GM23338 (cell line): Measurements from ENCODE around the gene LTB. TPM values are rescaled to one million over a fixed set of nuclear protein-coding genes. Genes with fewer than 3 reads are reported as not detected.

Experiments
- ATAC-seq: fragments of 200-7000 bp; cut with Tn5 transposase; 3 replicates; pipeline ENCODE4 v1.9.1; 2020
- DNase-seq: peaks from one replicate; pipeline ENCODE4 v3.0.0-alpha.2; 2015; ENCODE audit warnings: low spot score
- H2AFZ ChIP-seq: fragments of 200-600 bp; sonication (generic); 2 replicates; pipeline ENCODE4 v1.8.0; 2016; ENCODE audit warnings: antibody characterized with exemption, mild to moderate bottlenecking, moderate library complexity
- H3F3A ChIP-seq: fragments of 200-600 bp; sonication (generic); replicated peaks from 2 replicates; pipeline ENCODE4 v1.8.0; 2017; ENCODE audit warnings: antibody characterized with exemption, mixed run types, low read depth
- H3K27ac ChIP-seq: fragments of 200-600 bp; sonication (generic); 2 replicates; pipeline ENCODE4 v1.6.1; 2016; ENCODE audit warnings: low read depth
- H3K27me3 ChIP-seq: fragments of 200-600 bp; sonication (generic); 2 replicates; pipeline ENCODE4 v1.8.0; 2016; ENCODE audit warnings: mild to moderate bottlenecking, mixed run types, moderate library complexity; ENCODE audit not compliant: insufficient read depth
- H3K36me3 ChIP-seq: fragments of 200-600 bp; sonication (generic); 2 replicates; pipeline ENCODE4 v1.8.0; 2016; ENCODE audit warnings: mild to moderate bottlenecking; ENCODE audit not compliant: insufficient read depth
- H3K4me1 ChIP-seq: fragments of 200-600 bp; sonication (generic); 2 replicates; pipeline ENCODE4 v1.8.0; 2016; ENCODE audit warnings: mild to moderate bottlenecking, moderate library complexity; ENCODE audit not compliant: insufficient read depth
- H3K4me2 ChIP-seq: fragments of 200-600 bp; sonication (generic); 2 replicates; pipeline ENCODE4 v1.7.1; 2017; ENCODE audit warnings: mixed run types
- H3K4me3 ChIP-seq: fragments of 200-600 bp; sonication (generic); 2 replicates; pipeline ENCODE4 v1.6.1; 2016; ENCODE audit warnings: mixed run types
- H3K79me2 ChIP-seq: fragments of 200-600 bp; sonication (generic); replicated peaks from 2 replicates; pipeline ENCODE4 v1.8.0; 2017; ENCODE audit warnings: mild to moderate bottlenecking; ENCODE audit not compliant: insufficient read depth
- H3K9me2 ChIP-seq: fragments of 200-600 bp; sonication (generic); 2 replicates; pipeline ENCODE4 v1.8.0; 2017; ENCODE audit not compliant: insufficient read depth
- H4K20me1 ChIP-seq: fragments of 200-600 bp; sonication (generic); replicated peaks from 2 replicates; pipeline ENCODE4 v1.8.0; 2017; ENCODE audit warnings: mild to moderate bottlenecking; ENCODE audit not compliant: insufficient read depth
- H3K27ac Mint-ChIP-seq: 2 replicates; pipeline ENCODE4 v1.8.0; 2020; ENCODE audit warnings: inconsistent platforms, mild to moderate bottlenecking, moderate library complexity, mixed read lengths
- H3K27me3 Mint-ChIP-seq: 3 replicates; pipeline ENCODE4 v1.8.0; 2022; ENCODE audit warnings: low read depth, mild to moderate bottlenecking, moderate library complexity, mixed read lengths, inconsistent platforms; ENCODE audit not compliant: insufficient read depth, poor library complexity
- H3K36me3 Mint-ChIP-seq: 3 replicates; pipeline ENCODE4 v1.8.0; 2021; ENCODE audit warnings: low read depth, mild to moderate bottlenecking, inconsistent platforms, moderate library complexity, mixed read lengths
- H3K4me1 Mint-ChIP-seq: 3 replicates; pipeline ENCODE4 v1.8.0; 2020; ENCODE audit warnings: mild to moderate bottlenecking, inconsistent platforms, mixed read lengths
- H3K4me3 Mint-ChIP-seq: 3 replicates; pipeline ENCODE4 v1.8.0; 2021; ENCODE audit warnings: moderate library complexity, mild to moderate bottlenecking, inconsistent platforms, mixed read lengths
- H3K9me3 Mint-ChIP-seq: 3 replicates; pipeline ENCODE4 v1.8.0; 2020; ENCODE audit warnings: moderate library complexity, mild to moderate bottlenecking, inconsistent platforms, mixed read lengths
- EZH2phosphoT487 ChIP-seq: fragments of 200-600 bp; sonication (generic); IDR thresholded peaks from one replicate; pipeline ENCODE4 v1.8.1; 2018; ENCODE audit warnings: antibody characterized with exemption; ENCODE audit not compliant: unreplicated experiment
- JUNB ChIP-seq: IDR thresholded peaks from one replicate; pipeline ENCODE4 v1.6.1; 2016; ENCODE audit warnings: antibody characterized with exemption; ENCODE audit not compliant: unreplicated experiment
- POLR2AphosphoS5 ChIP-seq: IDR thresholded peaks from 2 replicates; pipeline ENCODE4 v1.6.1; 2016; ENCODE audit warnings: antibody characterized with exemption, low read depth
- STAT1 ChIP-seq: IDR thresholded peaks from one replicate; pipeline ENCODE4 v1.6.1; 2016; ENCODE audit warnings: antibody characterized with exemption; ENCODE audit not compliant: unreplicated experiment
- polyA plus RNA-seq: library from polyadenylated mRNA; unstranded; fragments of >200 nt; fragmentation: Nextera tagmentation; extraction: Ambion mirVana; gene quantifications from 2 replicates; pipeline ENCODE4 v1.2.1, GENCODE V29; 2016
- total RNA-seq: library from RNA; depleted of rRNA; stranded (reverse); fragments of >200 nt; shearing (Covaris generic); gene quantifications from 2 replicates; pipeline ENCODE4 v1.2.3, GENCODE V29; 2014
- TF ChIP-seq, protein P1 (sequence below): fragments of 250-450 bp; sonication (Bioruptor Pico); IDR thresholded peaks from 2 replicates; pipeline ENCODE4 v1.5.0; 2020; ENCODE audit warnings: mild to moderate bottlenecking, moderate library complexity
- TF ChIP-seq, protein P2 (sequence below), 2 experiments: fragments of 200-600 bp in 1 of 2; sonication (generic) in 1 of 2; conservative IDR thresholded peaks; 2 replicates each; pipeline versions ENCODE4 v1.5.1 to v1.6.1; 2016 to 2017; ENCODE audit warnings: antibody characterized with exemption in 2 of 2, low read depth in 2 of 2, mild to moderate bottlenecking in 2 of 2, moderate library complexity in 1 of 2
- TF ChIP-seq, protein P3 (sequence below): IDR thresholded peaks from 2 replicates; pipeline ENCODE4 v1.6.1; 2016; ENCODE audit warnings: antibody characterized with exemption

The LTB gene
- total and polyA plus RNA-seq, 2 experiments from 2014 or later: 1.7 TPM; not detected in 1

GRCh38 chr6:31626952-31627351 lies 44.7 kb upstream of the LTB start (continued):
- TF ChIP-seq, protein P1, sequence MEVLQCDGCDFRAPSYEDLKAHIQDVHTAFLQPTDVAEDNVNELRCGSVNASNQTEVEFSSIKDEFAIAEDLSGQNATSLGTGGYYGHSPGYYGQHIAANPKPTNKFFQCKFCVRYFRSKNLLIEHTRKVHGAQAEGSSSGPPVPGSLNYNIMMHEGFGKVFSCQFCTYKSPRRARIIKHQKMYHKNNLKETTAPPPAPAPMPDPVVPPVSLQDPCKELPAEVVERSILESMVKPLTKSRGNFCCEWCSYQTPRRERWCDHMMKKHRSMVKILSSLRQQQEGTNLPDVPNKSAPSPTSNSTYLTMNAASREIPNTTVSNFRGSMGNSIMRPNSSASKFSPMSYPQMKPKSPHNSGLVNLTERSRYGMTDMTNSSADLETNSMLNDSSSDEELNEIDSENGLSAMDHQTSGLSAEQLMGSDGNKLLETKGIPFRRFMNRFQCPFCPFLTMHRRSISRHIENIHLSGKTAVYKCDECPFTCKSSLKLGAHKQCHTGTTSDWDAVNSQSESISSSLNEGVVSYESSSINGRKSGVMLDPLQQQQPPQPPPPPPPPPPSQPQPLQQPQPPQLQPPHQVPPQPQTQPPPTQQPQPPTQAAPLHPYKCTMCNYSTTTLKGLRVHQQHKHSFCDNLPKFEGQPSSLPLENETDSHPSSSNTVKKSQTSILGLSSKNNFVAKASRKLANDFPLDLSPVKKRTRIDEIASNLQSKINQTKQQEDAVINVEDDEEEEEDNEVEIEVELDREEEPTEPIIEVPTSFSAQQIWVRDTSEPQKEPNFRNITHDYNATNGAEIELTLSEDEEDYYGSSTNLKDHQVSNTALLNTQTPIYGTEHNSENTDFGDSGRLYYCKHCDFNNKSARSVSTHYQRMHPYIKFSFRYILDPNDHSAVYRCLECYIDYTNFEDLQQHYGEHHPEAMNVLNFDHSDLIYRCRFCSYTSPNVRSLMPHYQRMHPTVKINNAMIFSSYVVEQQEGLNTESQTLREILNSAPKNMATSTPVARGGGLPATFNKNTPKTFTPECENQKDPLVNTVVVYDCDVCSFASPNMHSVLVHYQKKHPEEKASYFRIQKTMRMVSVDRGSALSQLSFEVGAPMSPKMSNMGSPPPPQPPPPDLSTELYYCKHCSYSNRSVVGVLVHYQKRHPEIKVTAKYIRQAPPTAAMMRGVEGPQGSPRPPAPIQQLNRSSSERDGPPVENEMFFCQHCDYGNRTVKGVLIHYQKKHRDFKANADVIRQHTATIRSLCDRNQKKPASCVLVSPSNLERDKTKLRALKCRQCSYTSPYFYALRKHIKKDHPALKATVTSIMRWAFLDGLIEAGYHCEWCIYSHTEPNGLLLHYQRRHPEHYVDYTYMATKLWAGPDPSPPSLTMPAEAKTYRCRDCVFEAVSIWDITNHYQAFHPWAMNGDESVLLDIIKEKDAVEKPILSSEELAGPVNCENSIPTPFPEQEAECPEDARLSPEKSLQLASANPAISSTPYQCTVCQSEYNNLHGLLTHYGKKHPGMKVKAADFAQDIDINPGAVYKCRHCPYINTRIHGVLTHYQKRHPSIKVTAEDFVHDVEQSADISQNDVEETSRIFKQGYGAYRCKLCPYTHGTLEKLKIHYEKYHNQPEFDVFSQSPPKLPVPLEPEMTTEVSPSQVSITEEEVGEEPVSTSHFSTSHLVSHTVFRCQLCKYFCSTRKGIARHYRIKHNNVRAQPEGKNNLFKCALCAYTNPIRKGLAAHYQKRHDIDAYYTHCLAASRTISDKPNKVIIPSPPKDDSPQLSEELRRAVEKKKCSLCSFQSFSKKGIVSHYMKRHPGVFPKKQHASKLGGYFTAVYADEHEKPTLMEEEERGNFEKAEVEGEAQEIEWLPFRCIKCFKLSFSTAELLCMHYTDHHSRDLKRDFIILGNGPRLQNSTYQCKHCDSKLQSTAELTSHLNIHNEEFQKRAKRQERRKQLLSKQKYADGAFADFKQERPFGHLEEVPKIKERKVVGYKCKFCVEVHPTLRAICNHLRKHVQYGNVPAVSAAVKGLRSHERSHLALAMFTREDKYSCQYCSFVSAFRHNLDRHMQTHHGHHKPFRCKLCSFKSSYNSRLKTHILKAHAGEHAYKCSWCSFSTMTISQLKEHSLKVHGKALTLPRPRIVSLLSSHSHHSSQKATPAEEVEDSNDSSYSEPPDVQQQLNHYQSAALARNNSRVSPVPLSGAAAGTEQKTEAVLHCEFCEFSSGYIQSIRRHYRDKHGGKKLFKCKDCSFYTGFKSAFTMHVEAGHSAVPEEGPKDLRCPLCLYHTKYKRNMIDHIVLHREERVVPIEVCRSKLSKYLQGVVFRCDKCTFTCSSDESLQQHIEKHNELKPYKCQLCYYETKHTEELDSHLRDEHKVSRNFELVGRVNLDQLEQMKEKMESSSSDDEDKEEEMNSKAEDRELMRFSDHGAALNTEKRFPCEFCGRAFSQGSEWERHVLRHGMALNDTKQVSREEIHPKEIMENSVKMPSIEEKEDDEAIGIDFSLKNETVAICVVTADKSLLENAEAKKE: no peak
- no peak for TF ChIP-seq POLR2AphosphoS5

DNA sequence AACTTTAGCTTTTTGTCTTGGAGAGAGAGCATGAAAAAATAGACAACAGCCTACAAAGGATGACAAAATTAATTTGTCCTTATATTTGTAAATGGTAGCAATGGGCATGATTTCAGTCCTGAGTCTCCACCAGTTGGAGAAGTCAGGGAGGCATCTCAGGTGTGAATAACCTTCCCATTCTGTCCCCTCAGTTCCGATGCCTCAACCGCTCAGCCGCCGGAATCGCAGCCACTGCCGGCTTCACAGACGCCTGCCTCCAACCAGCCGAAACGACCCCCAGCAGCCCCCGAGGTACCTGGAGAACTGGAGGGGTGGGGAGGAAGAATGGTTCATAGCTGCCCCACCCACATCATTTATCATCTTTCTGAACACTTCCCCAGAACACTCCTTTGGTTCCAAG lies 41.8 kb upstream of the LTB start:
- Mint-ChIP-seq H3K27ac (no peak overlapping the region), H3K27me3 (peaks cover 24% of the 10 kb centered on the region), H3K4me1 (peaks cover 9% of the 10 kb centered on the region), H3K36me3 (peaks cover 86% of the 10 kb centered on the region), H3K4me3 (no peak overlapping the region), H3K9me3 (peaks cover 6% of the 10 kb centered on the region)
- Histone ChIP-seq H4K20me1 (peaks cover 52% of the 10 kb centered on the region), H3F3A (peaks cover 47% of the 10 kb centered on the region), H3K9me2 (no peaks in the 10 kb centered on the region), H3K4me2 (no peak overlapping the region), H3K79me2 (peaks cover 64% of the 10 kb centered on the region), H3K4me1 (peaks cover 15% of the 10 kb centered on the region), H3K27ac (peak overlapping the region; percentile 66), H3K36me3 (peaks cover 66% of the 10 kb centered on the region), H3K27me3 (no peaks in the 10 kb centered on the region), H2AFZ (no peak overlapping the region), H3K4me3 (no peak overlapping the region)
- ATAC-seq (no peak), DNase-seq (no peak)
- TF ChIP-seq POLR2AphosphoS5 (no peak), EZH2phosphoT487 (no peak), JUNB (no peak), STAT1 (no peak)
- TF ChIP-seq, protein P2, sequence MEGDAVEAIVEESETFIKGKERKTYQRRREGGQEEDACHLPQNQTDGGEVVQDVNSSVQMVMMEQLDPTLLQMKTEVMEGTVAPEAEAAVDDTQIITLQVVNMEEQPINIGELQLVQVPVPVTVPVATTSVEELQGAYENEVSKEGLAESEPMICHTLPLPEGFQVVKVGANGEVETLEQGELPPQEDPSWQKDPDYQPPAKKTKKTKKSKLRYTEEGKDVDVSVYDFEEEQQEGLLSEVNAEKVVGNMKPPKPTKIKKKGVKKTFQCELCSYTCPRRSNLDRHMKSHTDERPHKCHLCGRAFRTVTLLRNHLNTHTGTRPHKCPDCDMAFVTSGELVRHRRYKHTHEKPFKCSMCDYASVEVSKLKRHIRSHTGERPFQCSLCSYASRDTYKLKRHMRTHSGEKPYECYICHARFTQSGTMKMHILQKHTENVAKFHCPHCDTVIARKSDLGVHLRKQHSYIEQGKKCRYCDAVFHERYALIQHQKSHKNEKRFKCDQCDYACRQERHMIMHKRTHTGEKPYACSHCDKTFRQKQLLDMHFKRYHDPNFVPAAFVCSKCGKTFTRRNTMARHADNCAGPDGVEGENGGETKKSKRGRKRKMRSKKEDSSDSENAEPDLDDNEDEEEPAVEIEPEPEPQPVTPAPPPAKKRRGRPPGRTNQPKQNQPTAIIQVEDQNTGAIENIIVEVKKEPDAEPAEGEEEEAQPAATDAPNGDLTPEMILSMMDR (conservative IDR thresholded peaks at IDR 0.05; ENCODE audit: low read depth in 2 of 2): no peak
- TF ChIP-seq, protein P3, sequence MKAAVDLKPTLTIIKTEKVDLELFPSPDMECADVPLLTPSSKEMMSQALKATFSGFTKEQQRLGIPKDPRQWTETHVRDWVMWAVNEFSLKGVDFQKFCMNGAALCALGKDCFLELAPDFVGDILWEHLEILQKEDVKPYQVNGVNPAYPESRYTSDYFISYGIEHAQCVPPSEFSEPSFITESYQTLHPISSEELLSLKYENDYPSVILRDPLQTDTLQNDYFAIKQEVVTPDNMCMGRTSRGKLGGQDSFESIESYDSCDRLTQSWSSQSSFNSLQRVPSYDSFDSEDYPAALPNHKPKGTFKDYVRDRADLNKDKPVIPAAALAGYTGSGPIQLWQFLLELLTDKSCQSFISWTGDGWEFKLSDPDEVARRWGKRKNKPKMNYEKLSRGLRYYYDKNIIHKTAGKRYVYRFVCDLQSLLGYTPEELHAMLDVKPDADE: no peak
- TF ChIP-seq, protein P1: no peak
